HEK293 (cell line): Measurements from ENCODE around the gene SREBF2.
A peak's percentile ranks its signal among the peaks of the same experiment; 100 is the strongest.

ENCODE experiments used
- CTCF ChIA-PET: fragments of 350-600 bp; formaldehyde crosslinking; extraction: SDS; loops from one replicate; lab custom pipeline; 2021; ENCODE audit warnings: antibody characterized with exemption; lab: Yijun Ruan, JAX
- POLR2A ChIA-PET: fragments of 300-600 bp; formaldehyde crosslinking; extraction: SDS; loops from one replicate; lab custom pipeline; 2020; ENCODE audit warnings: antibody characterized with exemption, inconsistent platforms; lab: Yijun Ruan, JAX
- H3K27ac ChIP-seq: fragments of 200-500 bp; sonication (Bioruptor generic); 2 replicates; pipeline ENCODE4 v1.5.1; 2014; ENCODE audit warnings: low read depth, low read length, control low read depth, inconsistent platforms; ENCODE audit errors: extremely low read depth
- H3K36me3 ChIP-seq, 2 experiments: fragments of 200-500 bp in 1 of 2; sonication (Bioruptor generic) in 1 of 2; 1 replicate in 1 of 2; 2 replicates in 1 of 2; pipeline ENCODE4 v1.5.1; 2014 to 2017; ENCODE audit warnings: inconsistent platforms in 2 of 2, low read length in 2 of 2; ENCODE audit not compliant: control insufficient read depth in 2 of 2, insufficient read depth in 1 of 2
- H3K4me1 ChIP-seq: fragments of 200-500 bp; sonication (Bioruptor generic); 2 replicates; pipeline ENCODE4 v1.5.1; 2014; ENCODE audit warnings: mild to moderate bottlenecking, low read length, inconsistent platforms; ENCODE audit not compliant: control insufficient read depth, insufficient read depth
- H3K4me3 ChIP-seq: 2 replicates; pipeline ENCODE4 v1.5.1; 2011; ENCODE audit warnings: low read depth, mild to moderate bottlenecking, control low read depth, low read length, moderate library complexity
- H3K9me3 ChIP-seq: fragments of 200-500 bp; sonication (Bioruptor generic); 2 replicates; pipeline ENCODE4 v1.5.1; 2014; ENCODE audit warnings: low read depth, low read length, inconsistent platforms; ENCODE audit not compliant: control insufficient read depth, insufficient read depth
- BCL6B ChIP-seq: fragments of 450-650 bp; formaldehyde crosslinking; IDR thresholded peaks from 2 replicates; pipeline ENCODE4 v1.5.1; 2017; ENCODE audit warnings: missing biosample characterization, missing genetic modification characterization
- GLIS1 ChIP-seq: fragments of 450-650 bp; formaldehyde crosslinking; IDR thresholded peaks from 2 replicates; pipeline ENCODE4 v1.5.1; 2016; ENCODE audit warnings: missing biosample characterization, missing genetic modification characterization
- GLIS2 ChIP-seq: fragments of 450-650 bp; formaldehyde crosslinking; IDR thresholded peaks from 2 replicates; pipeline ENCODE4 v1.5.1; 2016; ENCODE audit warnings: missing biosample characterization, missing genetic modification characterization
- MEIS1 ChIP-seq: sonication (generic); formaldehyde crosslinking; IDR thresholded peaks from 2 replicates; pipeline ENCODE4 v1.8.1; 2022; ENCODE audit warnings: missing genetic modification reagents, mild to moderate bottlenecking, borderline replicate concordance
- OSR2 ChIP-seq: fragments of 450-650 bp; formaldehyde crosslinking; IDR thresholded peaks from 2 replicates; pipeline ENCODE4 v1.5.1; 2016; ENCODE audit warnings: missing biosample characterization, missing genetic modification characterization
- PRDM10 ChIP-seq: fragments of 450-650 bp; formaldehyde crosslinking; IDR thresholded peaks from 2 replicates; pipeline ENCODE4 v1.5.1; 2016; ENCODE audit warnings: missing biosample characterization, missing genetic modification characterization
- REST ChIP-seq: fragments of 450-650 bp; formaldehyde crosslinking; IDR thresholded peaks from 2 replicates; pipeline ENCODE4 v1.5.1; 2016; ENCODE audit warnings: missing biosample characterization, missing genetic modification characterization
- SCRT1 ChIP-seq: fragments of 450-650 bp; formaldehyde crosslinking; IDR thresholded peaks from 2 replicates; pipeline ENCODE4 v1.5.1; 2016; ENCODE audit warnings: missing biosample characterization, missing genetic modification characterization, borderline replicate concordance
- ZBTB20 ChIP-seq: fragments of 450-650 bp; formaldehyde crosslinking; IDR thresholded peaks from 2 replicates; pipeline ENCODE4 v1.5.1; 2016; ENCODE audit warnings: missing biosample characterization, missing genetic modification characterization
- ZFP41 ChIP-seq: fragments of 450-650 bp; formaldehyde crosslinking; IDR thresholded peaks from 2 replicates; pipeline ENCODE4 v1.5.1; 2016; ENCODE audit warnings: missing biosample characterization, missing genetic modification characterization, borderline replicate concordance
- ZNF138 ChIP-seq: fragments of 450-650 bp; formaldehyde crosslinking; IDR thresholded peaks from 2 replicates; pipeline ENCODE4 v1.5.1; 2016; ENCODE audit warnings: missing biosample characterization, missing genetic modification characterization, borderline replicate concordance
- ZNF19 ChIP-seq: fragments of 450-650 bp; formaldehyde crosslinking; IDR thresholded peaks from 2 replicates; pipeline ENCODE4; 2016; ENCODE audit warnings: missing biosample characterization, missing genetic modification characterization, low read depth
- ZNF2 ChIP-seq: fragments of 450-650 bp; formaldehyde crosslinking; IDR thresholded peaks from 2 replicates; pipeline ENCODE4 v1.5.1; 2016; ENCODE audit warnings: missing biosample characterization, missing genetic modification characterization
- ZNF23 ChIP-seq: fragments of 450-650 bp; formaldehyde crosslinking; IDR thresholded peaks from 2 replicates; pipeline ENCODE4 v1.5.1; 2016; ENCODE audit warnings: missing biosample characterization, missing genetic modification characterization, borderline replicate concordance
- ZNF311 ChIP-seq: fragments of 450-650 bp; formaldehyde crosslinking; IDR thresholded peaks from 2 replicates; pipeline ENCODE4 v1.5.1; 2017; ENCODE audit warnings: missing biosample characterization, missing genetic modification characterization, borderline replicate concordance
- ZNF521 ChIP-seq: fragments of 450-650 bp; formaldehyde crosslinking; IDR thresholded peaks from 2 replicates; pipeline ENCODE4 v1.5.1; 2017; ENCODE audit warnings: missing biosample characterization, mild to moderate bottlenecking, missing genetic modification characterization
- ZNF561 ChIP-seq: fragments of 450-650 bp; IDR thresholded peaks from 2 replicates; pipeline ENCODE4 v1.5.1; 2018; ENCODE audit warnings: missing biosample characterization, missing genetic modification characterization, borderline replicate concordance
- ZNF747 ChIP-seq: fragments of 450-650 bp; formaldehyde crosslinking; IDR thresholded peaks from 2 replicates; pipeline ENCODE4 v1.5.1; 2016; ENCODE audit warnings: missing biosample characterization, missing genetic modification characterization
- ZNF777 ChIP-seq: fragments of 450-650 bp; formaldehyde crosslinking; IDR thresholded peaks from 2 replicates; pipeline ENCODE4 v1.5.1; 2017; ENCODE audit warnings: missing biosample characterization, missing genetic modification characterization, borderline replicate concordance
- TF ChIP-seq, protein P1 (sequence below): fragments of 450-650 bp; formaldehyde crosslinking; IDR thresholded peaks from 2 replicates; pipeline ENCODE4 v1.5.1; 2016; ENCODE audit warnings: missing biosample characterization, missing genetic modification characterization

SREBF2 gene

GRCh38 chr22:41917375-41917902 is 84.5 kb downstream of the SREBF2 start:
- H3K9me3 ChIP-seq, result no peaks in the 10 kb centered on the region
- no peak overlapping the region for H3K4me3 ChIP-seq
- ChIA-PET POLR2A (interaction anchor here (0.7 to 3.7 kb wide), 3 partner anchors 9 to 29 kb away, joined by 3 to 13 read pairs (median 4); partner anchors contain the start of genes CENPM and TNFRSF13C), CTCF (interaction anchor here (1.1 to 2.0 kb wide), 3 partner anchors 24 to 250 kb away, joined by 3 to 10 read pairs (median 5); no protein-coding TSS in a partner anchor)
- H3K27ac ChIP-seq, result no peak overlapping the region
- TF ChIP-seq ZNF311 (tag by site-specific recombination) (no peak), ZNF23 (tag by site-specific recombination) (no peak), ZNF2 (tag by site-specific recombination) (no peak)
- no peaks in the 10 kb centered on the region for H3K36me3 ChIP-seq
- H3K4me1 ChIP-seq, result peaks cover 6% of the 10 kb centered on the region

GRCh38 chr22:41917903-41918791 is 85.2 kb downstream of the SREBF2 start:
- H3K4me1 ChIP-seq, result peaks cover 6% of the 10 kb centered on the region
- ChIA-PET POLR2A (interaction anchor here (0.8 to 3.7 kb wide), 2 partner anchors 10 to 28 kb away, joined by 3 to 13 read pairs; partner anchors contain the start of gene CENPM), CTCF (interaction anchor here (0.7 to 2.0 kb wide), 4 partner anchors 23 to 251 kb away, joined by 3 to 10 read pairs (median 4); no protein-coding TSS in a partner anchor)
- TF ChIP-seq OSR2 (no peak), ZNF311 (tag by site-specific recombination) (no peak), ZBTB20 (tag by site-specific recombination) (peak; percentile 98), GLIS1 (tag by site-specific recombination) (no peak), ZNF19 (tag by site-specific recombination) (no peak), MEIS1 (CRISPR knock-in tag) (no peak), ZNF521 (tag by site-specific recombination) (no peak), ZNF777 (tag by site-specific recombination) (no peak), ZNF138 (tag by site-specific recombination) (no peak), BCL6B (tag by site-specific recombination) (peak; percentile 93), ZNF561 (tag by site-specific recombination) (no peak), REST (tag by site-specific recombination) (no peak), GLIS2 (tag by site-specific recombination) (0 out of 2 replicates have a peak, but pooled peaks have one; percentile 35), PRDM10 (tag by site-specific recombination) (0 out of 2 replicates have a peak, but pooled peaks have one; percentile 13), ZNF747 (tag by site-specific recombination) (no peak), ZFP41 (tag by site-specific recombination) (no peak), SCRT1 (no peak)
- TF ChIP-seq, protein P1, sequence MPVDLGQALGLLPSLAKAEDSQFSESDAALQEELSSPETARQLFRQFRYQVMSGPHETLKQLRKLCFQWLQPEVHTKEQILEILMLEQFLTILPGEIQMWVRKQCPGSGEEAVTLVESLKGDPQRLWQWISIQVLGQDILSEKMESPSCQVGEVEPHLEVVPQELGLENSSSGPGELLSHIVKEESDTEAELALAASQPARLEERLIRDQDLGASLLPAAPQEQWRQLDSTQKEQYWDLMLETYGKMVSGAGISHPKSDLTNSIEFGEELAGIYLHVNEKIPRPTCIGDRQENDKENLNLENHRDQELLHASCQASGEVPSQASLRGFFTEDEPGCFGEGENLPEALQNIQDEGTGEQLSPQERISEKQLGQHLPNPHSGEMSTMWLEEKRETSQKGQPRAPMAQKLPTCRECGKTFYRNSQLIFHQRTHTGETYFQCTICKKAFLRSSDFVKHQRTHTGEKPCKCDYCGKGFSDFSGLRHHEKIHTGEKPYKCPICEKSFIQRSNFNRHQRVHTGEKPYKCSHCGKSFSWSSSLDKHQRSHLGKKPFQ (tag by site-specific recombination), result 0 out of 2 replicates have a peak, but pooled peaks have one; percentile 61

More at GRCh38 chr22:41917903-41918791, 85.2 kb downstream of the SREBF2 start:
- Histone ChIP-seq H3K4me3 (no peak overlapping the region), H3K9me3 (no peaks in the 10 kb centered on the region), H3K36me3 (no peaks in the 10 kb centered on the region), H3K27ac (no peak overlapping the region)
